Effector CD4-positive, alpha-beta T cell (primary cell): ENCODE results near the gene NOD2.

Experiments
- DNase-seq: peaks from one replicate; pipeline ENCODE4 v3.0.0-alpha.2; 2020

NOD2 gene

DNA sequence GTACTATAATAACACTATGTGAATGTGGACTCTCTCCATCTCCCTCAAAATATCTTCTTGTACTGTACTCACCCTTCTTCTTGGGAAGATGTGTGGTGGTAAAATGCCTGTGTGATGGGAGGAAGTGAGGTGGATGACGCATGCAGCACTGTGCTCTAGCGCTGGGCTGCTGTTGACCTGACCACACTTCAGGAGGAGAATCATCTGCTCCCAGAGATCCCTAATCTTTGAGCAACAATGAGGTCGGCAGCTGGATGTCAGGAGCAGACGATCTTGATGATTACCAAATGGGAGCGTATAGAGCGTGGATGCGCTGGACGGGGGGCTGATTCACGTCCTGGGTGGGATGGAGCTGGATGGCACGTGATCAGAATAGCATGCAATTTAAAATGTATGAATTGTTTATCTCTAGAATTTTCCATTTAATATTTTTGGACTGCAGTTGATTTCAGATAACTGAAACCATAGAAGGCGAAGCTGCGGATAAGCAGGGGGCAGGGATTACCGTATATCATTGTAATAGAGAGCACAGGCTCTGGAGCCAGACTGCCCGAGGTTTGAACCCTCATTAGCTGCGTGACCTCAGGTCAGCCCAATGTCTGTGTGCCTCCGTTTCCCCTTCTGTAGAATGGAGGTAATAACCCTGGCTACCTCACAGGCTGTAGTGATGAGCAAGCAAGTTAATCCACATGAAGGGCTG, 24.8 kb downstream of the NOD2 start:
- no peak for DNase-seq

DNA sequence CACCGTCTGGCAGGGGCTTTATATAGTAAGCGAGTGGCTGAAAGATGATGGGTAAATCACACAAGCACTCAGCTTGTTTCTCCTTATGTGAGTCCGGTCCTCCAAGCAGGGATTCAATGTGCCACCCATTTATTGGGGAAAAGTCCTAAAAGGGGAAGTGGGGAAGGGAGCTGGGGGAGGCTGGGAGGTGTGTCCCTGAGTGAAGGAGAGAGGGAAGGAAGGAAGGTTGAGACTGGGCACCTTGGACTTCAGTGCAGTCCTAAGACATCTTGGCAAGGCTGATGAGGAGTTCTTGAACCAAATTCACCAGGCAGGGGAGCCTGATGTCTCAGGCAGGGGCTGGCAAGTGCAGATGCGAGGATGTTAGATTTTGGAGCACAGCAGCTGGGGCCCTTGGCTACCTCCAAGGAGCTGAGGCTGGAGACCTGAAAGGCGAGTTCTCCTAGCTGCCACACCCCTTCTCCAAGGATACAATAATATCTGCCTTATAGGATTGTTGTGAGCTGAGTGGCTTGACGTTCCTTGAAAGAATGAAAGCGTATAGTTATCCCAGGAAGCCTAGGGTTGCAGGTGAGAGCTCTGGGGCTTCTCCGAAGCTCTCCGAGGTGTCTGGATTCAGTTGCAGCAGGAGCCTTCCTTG, 25.5 kb downstream of the NOD2 start:
- no peak for DNase-seq

DNA sequence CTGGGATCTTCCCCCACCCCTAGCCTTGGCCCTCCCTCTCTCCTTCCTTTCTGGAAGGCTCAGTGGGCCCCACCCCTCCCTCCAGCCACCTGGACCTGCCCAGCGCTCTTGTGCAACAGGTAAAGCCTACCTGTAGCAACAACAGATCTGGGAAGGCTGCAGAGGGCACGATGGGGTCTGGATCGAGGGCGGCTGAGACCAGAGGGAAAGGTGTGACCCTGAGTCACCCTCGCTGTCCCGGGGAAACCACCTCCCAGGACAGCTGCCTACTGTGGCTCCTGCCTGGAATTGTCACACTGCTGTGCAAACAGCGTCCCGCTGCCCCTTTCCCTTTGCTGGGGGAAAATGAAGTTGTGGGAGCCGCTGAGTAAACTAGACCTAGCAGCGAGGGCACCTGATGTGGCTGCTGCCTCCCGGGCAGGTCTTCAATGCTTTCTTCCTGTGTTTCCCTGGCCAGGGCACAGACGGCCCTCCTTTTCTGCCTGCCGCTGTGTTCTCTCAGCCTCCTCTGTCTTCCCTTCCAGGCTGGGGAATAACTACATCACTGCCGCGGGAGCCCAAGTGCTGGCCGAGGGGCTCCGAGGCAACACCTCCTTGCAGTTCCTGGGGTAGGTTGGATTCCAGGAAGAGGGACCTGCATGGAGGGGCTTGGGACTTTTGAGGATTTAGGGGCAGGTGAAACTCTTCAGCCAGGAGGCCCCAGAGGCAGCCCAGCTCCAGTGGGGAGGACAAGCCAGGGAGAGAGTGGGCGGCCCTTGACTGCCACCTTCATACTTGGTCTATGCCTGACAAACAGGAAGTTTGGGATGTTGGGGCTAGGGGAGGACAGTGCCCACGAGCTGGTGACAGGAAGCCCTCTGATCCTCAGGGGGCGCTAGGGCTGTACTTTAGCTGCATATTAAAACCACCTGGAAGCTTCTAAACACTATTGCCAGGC, 26.3 kb downstream of the NOD2 start:
- DNase-seq, result no peak

DNA sequence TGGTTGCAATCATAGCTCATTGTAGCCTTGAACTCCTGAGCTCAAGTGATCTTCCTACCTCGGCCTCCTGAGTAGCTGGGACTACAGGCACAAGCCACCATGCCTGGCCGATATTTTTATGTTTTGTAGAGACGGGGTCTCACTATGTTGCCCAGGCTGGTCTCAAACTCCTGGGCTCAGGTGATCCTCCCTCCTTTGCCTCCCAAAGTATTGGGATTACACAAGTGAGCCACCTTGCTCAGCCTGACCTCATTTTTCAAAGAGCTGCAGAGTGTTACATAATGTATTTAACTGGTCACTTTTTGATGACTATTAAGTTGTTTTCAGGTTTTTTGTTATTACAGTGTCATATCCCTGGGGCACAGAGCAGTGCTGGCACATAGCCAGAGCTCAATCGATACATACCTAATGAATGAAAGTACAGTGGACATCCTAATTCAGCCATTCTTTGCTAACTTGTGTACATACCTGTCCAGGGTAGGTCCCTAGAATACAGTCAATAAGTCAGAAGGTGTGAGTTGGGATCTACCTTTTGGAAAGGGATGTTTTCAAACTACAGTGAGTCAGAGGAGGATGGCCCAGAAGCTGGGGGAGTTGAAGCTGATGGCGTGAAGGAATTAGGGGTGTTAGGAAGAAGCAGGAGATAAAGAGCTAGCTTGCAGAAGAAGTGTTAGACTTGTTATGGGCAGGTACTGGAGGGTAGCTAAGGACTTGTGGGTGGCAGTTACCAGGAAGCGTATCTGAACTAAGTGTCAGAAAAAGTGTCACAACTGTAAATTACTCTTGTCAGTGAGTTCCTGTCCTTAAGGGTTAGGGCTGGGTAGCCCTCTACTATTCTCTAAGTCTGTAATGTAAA, 28.4 kb downstream of the NOD2 start:
- no peak for DNase-seq

DNA sequence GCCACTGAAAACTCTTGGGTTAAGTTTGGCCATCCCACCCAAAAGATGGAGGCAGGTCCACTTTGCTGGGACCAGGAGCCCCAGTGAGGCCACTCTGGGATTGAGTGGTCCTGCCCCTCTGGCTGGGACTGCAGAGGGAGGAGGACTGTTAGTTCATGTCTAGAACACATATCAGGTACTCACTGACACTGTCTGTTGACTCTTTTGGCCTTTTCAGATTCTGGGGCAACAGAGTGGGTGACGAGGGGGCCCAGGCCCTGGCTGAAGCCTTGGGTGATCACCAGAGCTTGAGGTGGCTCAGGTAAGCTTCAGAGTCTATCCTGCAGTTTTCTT, 29.0 kb downstream of the NOD2 start:
- DNase-seq, result no peak

DNA sequence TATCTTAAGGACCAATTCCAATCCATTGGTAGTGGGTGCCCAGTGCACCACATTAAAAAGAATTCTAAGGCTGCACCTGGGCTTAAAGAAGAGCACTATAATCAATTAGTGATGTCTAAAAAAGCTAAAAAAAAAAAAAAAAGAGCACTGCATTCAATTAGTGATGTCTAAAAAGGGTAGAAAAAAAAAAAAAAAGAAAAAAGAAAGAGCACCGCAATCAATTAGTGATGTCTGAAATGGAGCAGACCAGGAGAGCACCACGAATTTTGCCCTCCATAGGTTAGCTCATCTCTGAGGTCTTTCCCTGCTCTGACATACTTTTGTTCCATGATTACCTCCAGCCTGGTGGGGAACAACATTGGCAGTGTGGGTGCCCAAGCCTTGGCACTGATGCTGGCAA, 29.6 kb downstream of the NOD2 start:
- no peak for DNase-seq

DNA sequence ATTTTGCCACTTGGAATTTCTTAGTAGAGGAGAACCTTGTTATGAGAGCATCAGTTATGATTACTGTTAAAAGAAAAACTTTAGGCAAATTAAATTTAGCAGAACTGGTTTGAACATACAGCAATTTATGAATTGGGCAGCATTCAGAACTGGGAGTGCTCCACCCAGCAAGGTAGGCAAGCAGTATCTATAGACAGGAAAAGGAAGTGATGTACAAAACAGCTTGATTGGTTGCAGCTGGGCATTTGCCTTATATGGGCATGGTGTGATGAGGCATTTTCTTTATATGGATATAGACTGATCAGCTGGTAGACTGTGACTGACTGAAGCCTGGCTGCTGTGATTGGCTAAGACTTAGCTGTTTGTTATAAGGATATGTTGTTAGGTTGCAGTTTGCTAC, 30.9 kb downstream of the NOD2 start:
- DNase-seq, result no peak

DNA sequence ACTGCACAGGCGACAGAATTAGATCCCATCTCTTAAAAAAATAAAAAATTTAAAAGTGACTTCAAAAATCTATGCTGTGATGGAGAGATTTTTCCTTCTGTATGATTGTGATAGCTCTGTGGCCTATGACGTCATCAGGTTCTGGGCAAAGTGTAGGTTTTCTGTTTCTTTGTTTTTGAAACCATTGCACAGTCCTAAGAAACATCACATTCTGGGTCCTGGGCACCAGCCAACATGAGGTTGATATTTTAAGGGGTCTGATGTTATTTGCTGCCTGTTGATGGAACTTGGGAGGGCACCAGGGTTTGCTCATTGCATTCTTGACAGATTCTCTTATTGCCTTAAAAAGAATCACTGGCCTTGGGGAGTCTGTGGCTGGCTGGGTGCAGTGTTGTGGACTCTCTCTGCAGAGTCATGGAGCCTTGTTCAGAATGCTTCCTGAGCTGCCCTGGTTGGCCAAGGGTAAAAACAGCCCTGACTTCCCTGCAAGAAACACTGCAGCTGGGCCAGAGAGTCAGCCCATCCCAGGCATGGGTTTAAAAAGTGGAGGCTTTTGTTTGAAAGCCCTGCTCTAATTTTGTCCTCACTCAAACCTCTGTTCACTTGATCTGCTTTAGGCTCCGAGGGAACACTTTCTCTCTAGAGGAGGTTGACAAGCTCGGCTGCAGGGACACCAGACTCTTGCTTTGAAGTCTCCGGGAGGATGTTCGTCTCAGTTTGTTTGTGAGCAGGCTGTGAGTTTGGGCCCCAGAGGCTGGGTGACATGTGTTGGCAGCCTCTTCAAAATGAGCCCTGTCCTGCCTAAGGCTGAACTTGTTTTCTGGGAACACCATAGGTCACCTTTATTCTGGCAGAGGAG, 38.0 kb downstream of the NOD2 start:
- DNase-seq, result no peak

DNA sequence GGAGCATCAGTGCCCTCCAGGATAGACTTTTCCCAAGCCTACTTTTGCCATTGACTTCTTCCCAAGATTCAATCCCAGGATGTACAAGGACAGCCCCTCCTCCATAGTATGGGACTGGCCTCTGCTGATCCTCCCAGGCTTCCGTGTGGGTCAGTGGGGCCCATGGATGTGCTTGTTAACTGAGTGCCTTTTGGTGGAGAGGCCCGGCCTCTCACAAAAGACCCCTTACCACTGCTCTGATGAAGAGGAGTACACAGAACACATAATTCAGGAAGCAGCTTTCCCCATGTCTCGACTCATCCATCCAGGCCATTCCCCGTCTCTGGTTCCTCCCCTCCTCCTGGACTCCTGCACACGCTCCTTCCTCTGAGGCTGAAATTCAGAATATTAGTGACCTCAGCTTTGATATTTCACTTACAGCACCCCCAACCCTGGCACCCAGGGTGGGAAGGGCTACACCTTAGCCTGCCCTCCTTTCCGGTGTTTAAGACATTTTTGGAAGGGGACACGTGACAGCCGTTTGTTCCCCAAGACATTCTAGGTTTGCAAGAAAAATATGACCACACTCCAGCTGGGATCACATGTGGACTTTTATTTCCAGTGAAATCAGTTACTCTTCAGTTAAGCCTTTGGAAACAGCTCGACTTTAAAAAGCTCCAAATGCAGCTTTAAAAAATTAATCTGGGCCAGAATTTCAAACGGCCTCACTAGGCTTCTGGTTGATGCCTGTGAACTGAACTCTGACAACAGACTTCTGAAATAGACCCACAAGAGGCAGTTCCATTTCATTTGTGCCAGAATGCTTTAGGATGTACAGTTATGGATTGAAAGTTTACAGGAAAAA, 38.8 kb downstream of the NOD2 start:
- no peak for DNase-seq

DNA sequence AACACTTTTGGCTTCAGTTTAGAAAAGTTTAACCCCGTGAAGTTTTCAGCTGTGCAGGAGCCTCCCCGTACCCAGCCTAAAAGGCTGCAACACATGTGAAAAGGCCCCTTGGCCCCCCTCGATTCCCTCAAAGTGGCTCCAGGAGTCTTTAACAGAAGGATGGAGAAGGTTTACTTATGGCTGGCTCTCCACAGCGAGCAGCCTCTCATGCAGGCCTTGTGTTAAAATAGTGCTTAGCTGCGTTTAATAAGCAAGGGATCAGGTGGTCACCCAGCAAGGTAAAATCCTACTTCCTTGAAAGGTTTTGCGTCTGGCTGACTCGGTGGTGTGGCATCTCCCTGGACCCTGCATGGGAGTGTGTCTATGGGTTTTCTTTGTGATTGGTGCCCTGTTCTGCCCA, 40.1 kb downstream of the NOD2 start:
- DNase-seq, result no peak

DNA sequence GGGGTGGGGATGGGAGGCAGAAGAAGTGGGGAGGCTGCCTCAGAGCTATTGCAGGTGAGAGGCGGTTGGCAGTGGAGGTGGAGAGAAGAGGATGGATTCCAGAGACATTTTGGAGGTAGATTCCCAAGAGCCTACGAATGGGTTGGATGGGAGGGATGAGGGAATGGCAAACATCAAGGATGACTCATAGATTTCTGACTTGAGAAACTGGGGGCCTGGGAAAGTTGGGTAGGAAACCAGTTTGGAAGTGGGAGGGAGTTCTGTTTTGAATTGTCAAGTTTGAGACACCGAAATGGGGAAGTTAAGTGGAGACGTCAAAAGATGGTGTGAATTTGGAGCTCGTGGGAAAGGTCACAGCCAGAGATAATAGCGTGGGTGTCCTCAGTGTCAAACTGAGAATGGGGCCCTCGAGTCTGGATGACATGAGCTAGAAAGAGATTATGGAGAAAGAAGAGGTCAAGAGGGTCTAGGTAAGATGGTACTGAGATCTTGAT, 42.3 kb downstream of the NOD2 start:
- DNase-seq, result no peak

DNA sequence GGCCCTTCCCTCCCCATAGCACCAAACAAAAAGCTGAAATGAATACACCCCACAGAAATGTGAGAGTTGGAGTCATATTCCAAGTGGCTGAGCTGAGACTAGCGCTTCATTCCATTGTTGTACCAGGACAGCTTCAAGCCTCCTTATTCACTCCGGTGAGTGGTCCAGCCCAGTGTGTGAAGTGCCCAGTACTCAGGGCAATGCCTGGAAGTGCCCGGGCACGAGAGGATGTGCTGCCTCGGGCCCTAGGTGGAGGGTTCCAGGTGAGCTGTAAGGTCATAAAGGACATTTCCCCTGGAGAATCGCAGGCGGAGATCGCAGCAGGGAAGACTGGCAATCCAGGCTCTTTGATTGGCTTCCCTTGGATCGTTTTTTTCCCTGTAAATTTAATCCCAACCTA, 43.0 kb downstream of the NOD2 start:
- DNase-seq, result no peak

DNA sequence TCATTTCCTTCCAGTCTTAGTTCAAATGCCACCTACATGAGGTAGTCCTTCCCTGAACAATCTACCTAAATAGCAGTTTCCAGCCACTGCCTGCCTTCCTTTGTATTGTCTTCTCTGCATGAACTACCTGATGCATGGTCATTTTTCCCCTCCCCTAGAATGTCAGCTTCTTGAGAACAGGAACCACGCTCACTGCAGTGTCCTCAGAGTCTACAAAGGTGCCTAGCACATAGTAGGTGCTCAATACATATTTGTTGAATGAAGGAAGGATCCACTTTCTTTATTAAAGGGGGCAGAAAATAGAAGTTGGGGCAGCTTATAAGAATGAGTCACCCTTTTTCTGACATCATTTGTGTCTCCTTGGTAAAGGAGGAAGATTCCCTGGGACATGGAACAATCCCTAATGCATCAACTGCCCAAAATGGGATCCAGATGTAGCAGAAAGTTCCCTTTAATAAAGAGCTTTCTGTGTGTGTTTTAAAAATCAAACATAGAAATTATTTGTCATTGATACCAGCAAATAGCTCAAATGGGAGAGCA, 44.1 kb downstream of the NOD2 start:
- no peak for DNase-seq

DNA sequence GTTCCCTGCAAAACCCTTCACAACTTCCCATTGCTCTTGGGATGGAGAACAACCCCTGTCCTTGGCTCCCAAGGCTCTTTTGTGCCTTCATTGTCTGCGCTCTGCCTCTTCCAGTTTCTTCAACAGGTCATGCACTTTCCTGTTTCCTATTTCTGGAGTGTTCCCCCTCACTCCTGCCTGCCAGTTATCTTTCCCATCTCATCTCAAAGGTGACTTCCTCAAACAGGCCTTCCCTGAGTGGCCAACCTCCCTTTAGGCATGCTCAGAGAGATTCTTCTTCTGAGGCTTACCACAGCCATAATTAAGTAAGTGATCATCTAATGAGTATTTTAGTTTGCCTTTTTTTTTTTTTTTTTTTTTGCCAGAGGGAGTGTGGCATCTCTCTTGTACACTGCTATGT, 45.6 kb downstream of the NOD2 start:
- DNase-seq, result no peak

DNA sequence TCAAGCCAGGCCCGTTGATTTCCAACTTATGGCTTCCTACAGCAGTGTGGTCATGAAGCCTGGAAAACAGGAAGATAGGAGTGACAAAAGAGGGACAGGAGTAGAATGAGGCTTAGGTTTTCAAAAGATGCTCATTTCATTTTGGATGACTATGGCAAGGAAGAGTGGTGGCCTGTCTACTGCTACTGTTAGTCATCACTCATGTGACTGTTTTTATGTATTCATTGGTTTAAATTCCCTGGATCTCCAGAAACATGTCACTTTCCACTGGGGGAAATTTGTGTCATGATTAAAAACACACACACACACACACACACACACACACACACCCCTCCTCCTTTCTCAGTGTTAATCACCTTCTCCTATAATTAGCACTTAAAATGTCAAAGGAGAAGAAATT, 47.3 kb downstream of the NOD2 start:
- DNase-seq, result no peak

DNA sequence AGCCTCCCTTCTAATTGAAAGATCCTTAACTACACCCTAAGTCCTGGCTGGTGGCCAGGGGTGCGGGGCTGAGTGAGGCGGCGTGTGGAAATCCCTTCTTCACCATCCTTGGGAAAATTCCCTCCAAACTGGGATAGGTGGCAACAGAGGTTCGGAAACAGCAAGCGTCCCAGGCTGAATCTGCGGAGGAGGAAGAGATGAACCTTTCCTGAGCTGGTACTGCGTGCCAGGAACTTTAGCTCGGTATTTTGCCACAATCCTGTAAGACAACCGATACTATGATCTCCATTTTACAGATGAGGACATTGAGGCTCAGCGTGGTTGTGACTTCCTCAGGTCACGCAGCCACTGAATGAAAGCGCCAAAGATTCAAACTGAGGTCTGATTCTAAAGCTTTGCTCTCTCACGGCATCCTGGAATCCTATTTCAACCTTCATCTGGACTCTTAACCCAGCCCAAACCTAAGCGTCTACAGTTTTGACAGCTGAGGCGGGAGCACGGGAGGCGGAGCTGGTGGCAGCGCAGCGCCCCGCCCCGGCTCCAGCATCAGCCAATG, 47.9 kb downstream of the NOD2 start:
- DNase-seq, result no peak

DNA sequence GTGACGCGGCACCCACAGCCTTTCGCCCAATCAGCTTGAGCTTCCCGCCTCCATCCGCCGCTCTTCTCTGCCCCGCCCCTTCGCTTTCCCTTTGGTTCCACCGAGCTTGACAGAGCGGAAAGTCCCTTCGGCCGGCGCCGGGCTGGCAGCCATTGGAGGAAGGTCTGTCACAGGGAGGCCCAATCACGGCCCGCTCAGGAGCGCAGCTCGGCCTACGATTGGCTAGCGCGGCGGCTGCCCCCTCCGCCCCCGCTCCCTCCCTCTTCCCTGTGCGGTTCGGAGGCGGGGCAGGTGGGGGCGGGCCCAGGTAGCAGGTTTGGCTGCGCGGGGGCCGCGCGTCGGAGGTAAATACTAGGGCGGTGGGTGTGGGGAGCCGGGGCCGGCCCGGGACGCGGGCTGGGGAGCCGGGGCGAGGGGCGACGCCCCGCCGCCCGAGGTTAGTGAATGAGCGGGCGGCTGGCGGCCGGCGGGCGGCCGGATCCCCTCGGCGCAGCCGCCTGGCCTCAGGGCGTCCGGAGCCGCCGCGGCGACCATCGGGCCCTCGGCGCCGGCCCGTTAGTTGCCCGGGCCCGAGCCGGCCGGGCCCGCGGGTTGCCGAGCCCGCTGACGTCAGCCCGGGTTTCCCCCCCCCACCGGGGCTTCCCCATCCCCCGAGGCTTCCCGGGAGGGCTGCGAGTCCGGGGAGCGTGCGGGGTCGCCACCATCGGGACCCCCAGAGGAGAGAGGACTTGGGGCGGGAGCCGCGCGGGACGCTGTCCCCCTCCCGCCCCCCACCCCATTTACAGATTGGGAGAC, 48.6 kb downstream of the NOD2 start, which contains the start of gene CYLD:
CYLD (plus strand) TSS at position 306 of the 795 bp plus-strand sequence. CDS start 7,613 bp downstream, outside the sequence.
- DNase-seq, result peak; percentile 99

DNA sequence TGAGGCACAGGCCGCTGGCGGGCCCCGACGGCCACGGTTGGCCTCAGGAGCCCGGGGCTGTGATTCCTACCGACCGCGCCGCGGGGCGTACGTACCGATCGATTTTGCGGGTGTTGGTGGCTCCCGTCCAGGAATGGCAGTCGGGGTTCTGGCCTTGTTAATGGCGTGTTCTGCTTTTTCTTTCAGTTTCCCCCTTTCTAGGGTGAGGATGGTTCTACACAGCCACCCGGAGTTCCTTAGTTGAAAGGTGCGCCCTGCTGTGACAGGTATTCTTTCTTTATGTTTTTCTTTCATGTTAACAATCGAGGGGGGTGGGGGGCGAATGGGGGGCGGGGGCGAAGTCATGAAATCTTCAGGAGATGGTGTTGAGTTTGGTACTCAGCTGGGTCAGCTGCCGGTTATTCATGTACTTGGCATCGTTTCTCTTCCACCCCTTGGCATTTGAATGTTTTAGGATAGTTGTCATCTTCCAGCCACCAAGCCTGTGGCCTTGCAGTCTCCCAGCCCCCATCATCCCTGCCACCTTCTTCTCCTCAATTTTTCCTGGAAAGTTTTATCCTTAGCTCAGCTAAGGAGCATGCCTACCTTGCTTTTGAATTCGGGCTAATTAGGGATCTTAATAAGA, 49.3 kb downstream of the NOD2 start:
- DNase-seq, result peak; percentile 49
